Adrenal gland (tissue), 12 donors: ENCODE data around the gene F7. TPM values are rescaled to one million over a fixed set of nuclear protein-coding genes. Genes with fewer than 3 reads are reported as not detected.

Experiments
- DNase-seq, 7 donors: peaks; one replicate each; pipeline ENCODE4 v3.0.0-alpha.2; 2019 to 2020
- H3K27ac ChIP-seq, 5 donors: fragments of 200-600 bp; sonication (generic) in 4 of 5; 1 replicate in 3 of 5; 2 replicates in 2 of 5; pipeline versions ENCODE4 v1.5.1 to v1.8.0; 2016 to 2020; ENCODE audit warnings: mild to moderate bottlenecking in 1 of 5
- H3K27me3 ChIP-seq: fragments of 200-600 bp; 2 replicates; pipeline ENCODE4 v1.8.0; 2021
- H3K36me3 ChIP-seq, 2 donors: fragments of 200-600 bp; replicated peaks in 1 of 2; 1 replicate in 1 of 2; 2 replicates in 1 of 2; pipeline versions ENCODE4 v1.5.1 to v1.8.0; 2018 to 2022
- H3K4me1 ChIP-seq, 2 donors: fragments of 200-600 bp; replicated peaks in 1 of 2; 1 replicate in 1 of 2; 2 replicates in 1 of 2; pipeline versions ENCODE4 v1.5.1 to v1.8.0; 2018 to 2021
- H3K4me3 ChIP-seq, 4 donors: fragments of 200-600 bp; sonication (generic) in 3 of 4; one replicate each; pipeline ENCODE4 v1.5.1; 2016 to 2018
- H3K9me3 ChIP-seq, 3 donors: fragments of 200-600 bp; sonication (generic) in 1 of 3; replicated peaks in 1 of 3; 1 replicate in 2 of 3; 2 replicates in 1 of 3; pipeline versions ENCODE4 v1.5.1 to v1.8.0; 2016 to 2021
- POLR2A ChIP-seq, 2 donors: fragments of 450-650 bp; IDR thresholded peaks; one replicate each; pipeline ENCODE4 v1.6.1; 2017; ENCODE audit warnings: antibody characterized with exemption in 2 of 2, mild to moderate bottlenecking in 2 of 2, moderate library complexity in 1 of 2
- WGBS, 4 donors: extraction: QIAGEN DNeasy Blood & Tissue Kit in 2 of 4; methylation state at CpG; one replicate each; pipeline versions ENCODE4 v1.1.5 to v1.1.7; 2013 to 2017; 5-methylcytosine and 5-hydroxymethylcytosine counted together
- intact Hi-C, 2 donors: fragments of 100-400 bp; cut with DNase I; formaldehyde crosslinking; loops; one replicate each; pipeline versions ENCODE4 v1.14.1 to v1.15.0; 2022 to 2023
- polyA plus RNA-seq, 3 donors: library from polyadenylated mRNA; stranded (reverse); fragments of 200-250 nt in 2 of 3; fragments of 350-450 nt in 1 of 3; fragmentation: Illumina TruSeq in 1 of 3; extraction: RNeasy Lipid Tissue Mini Kit (QIAGEN cat#74804) in 1 of 3; gene quantifications; one replicate each; pipeline ENCODE4 v1.2.3, GENCODE V29; 2013 to 2014
- total RNA-seq, 9 donors: library from RNA; depleted of rRNA in 4 of 9; stranded (reverse); fragments of >200 nt in 4 of 9; fragments of 120-200 nt in 1 of 9; fragmentation: NEBNext Ultra II Directional in 1 of 9; extraction: Animal tissue kit (Norgen Biotek cat#: 25700) in 1 of 9; gene quantifications; one replicate each; pipeline versions ENCODE4 v1.1.0 to v1.2.4, GENCODE V29; 2013 to 2023
- TF ChIP-seq, protein P1 (sequence below), 6 experiments: fragments of 450-650 bp in 4 of 6; fragments of 200-600 bp in 2 of 6; sonication (generic) in 1 of 6; IDR thresholded peaks; 1 replicate in 5 of 6; 2 replicates in 1 of 6; pipeline versions ENCODE4 v1.5.1 to v1.8.0; 2016 to 2021; ENCODE audit warnings: antibody characterized with exemption in 6 of 6, mild to moderate bottlenecking in 2 of 6, moderate library complexity in 1 of 6
- donor health status: healthy with polysubstance abuse.
- donor health status: Bipolar disorder and iron deficiency.
- donor health status: DM: yes; HTN: yes; CAD: no.
- donor health status: DM: no; HTN: no; CAD: no.
- donor health status: DM: no; HTN: no; CAD: no.
- donor health status: DM: yes; HTN: yes; CAD: no.

Gene F7
- total and polyA plus RNA-seq, 12 donors, result 0.05 to 0.61 (median 0.08) TPM; not detected in 7

DNA sequence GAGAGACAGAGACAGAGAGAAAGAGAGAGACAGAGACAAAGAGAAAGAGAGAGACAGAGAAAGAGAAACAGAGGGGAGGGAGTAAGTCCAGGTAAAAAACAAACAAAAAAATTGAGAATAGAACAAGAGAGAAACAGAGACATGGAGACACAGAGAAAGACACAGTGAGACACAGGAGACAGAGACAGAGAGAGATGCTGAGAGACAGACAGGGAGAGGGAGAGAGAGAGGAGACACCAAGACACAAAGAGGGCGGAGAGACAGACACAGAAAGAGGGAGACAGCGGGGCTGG lies 47.0 kb downstream of the F7 start:
- intact Hi-C loops, result no loop called here
- Histone ChIP-seq H3K4me3 (peak overlapping the region in 3 of 4 donors; percentile 18 to 54 (median 54)), H3K27me3 (no peaks in the 10 kb centered on the region), H3K4me1 (peaks cover 16 to 24% of the 10 kb centered on the region in 2 donors), H3K36me3 (no peaks in the 10 kb centered on the region), H3K9me3 (no peaks in the 10 kb centered on the region), H3K27ac (peak overlapping the region; percentile 82 to 93 (median 85))
- WGBS, 4 donors, result 10 to 29% (median 19%) methylated on average over 2 of the region's 2 CpGs
- TF ChIP-seq, protein P1, sequence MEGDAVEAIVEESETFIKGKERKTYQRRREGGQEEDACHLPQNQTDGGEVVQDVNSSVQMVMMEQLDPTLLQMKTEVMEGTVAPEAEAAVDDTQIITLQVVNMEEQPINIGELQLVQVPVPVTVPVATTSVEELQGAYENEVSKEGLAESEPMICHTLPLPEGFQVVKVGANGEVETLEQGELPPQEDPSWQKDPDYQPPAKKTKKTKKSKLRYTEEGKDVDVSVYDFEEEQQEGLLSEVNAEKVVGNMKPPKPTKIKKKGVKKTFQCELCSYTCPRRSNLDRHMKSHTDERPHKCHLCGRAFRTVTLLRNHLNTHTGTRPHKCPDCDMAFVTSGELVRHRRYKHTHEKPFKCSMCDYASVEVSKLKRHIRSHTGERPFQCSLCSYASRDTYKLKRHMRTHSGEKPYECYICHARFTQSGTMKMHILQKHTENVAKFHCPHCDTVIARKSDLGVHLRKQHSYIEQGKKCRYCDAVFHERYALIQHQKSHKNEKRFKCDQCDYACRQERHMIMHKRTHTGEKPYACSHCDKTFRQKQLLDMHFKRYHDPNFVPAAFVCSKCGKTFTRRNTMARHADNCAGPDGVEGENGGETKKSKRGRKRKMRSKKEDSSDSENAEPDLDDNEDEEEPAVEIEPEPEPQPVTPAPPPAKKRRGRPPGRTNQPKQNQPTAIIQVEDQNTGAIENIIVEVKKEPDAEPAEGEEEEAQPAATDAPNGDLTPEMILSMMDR (IDR thresholded peaks at IDR 0.05), result no peak
- TF ChIP-seq POLR2A (IDR thresholded peaks at IDR 0.05), result no peak
- DNase-seq, result no peak

DNA sequence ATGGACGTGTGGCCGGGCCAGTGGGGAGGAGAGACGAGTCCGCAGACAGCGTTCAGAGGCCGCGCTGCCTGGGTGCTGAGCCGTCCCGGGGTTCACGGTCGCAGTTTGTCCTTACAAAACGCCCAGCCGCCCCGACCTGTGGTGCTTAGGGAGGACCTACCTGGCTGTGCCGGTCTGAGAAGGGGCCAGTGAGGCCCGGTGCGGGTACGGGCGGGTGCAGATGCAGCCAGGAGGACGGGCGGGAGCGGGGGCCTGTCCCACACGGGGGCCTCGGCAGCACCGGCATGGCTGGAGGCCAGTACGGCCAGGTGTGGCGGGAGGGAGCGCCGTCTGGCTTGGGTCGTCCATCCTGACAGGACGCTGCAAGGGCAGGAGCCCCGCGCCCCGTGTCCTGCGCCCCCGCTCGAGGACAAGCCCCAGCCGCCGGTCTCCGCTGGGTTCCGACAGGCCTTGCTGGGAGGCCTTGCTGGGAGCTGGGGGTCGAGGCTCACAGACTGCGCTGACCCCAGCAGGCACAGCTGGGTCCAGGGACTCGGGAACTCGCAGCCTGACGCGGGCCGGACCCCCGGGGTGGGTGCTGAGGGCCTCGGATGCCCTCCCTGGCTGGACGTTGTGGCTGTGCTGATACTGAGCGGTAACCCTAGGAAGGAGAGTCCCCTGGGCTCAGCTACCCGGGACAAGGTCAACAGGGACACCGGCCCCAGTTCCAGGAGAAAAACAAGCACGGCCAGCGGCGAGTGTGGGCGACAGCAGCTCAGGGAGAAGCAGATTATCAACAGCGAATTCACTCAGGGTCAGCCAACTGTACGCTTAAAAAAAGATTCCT lies 47.6 kb downstream of the F7 start:
- H3K4me1 ChIP-seq, result peaks cover 16 to 24% of the 10 kb centered on the region in 2 donors
- no peaks in the 10 kb centered on the region for H3K27me3 ChIP-seq
- 5 to 10% (median 6%) methylated on average over 22 to 60 of the region's 60 CpGs for WGBS, 4 donors
- no peaks in the 10 kb centered on the region for H3K9me3 ChIP-seq
- peak; percentile 72 to 85 (median 78) for DNase-seq
- H3K36me3 ChIP-seq, result no peaks in the 10 kb centered on the region
- H3K4me3 ChIP-seq, result peak overlapping the region; percentile 1 to 54 (median 36)
- TF ChIP-seq POLR2A (IDR thresholded peaks at IDR 0.05), result peak in 1 of 2 donors; percentile 76
- TF ChIP-seq, protein P1 (IDR thresholded peaks at IDR 0.05), result peak in 1 of 6 experiments; percentile 19
- H3K27ac ChIP-seq, result peak overlapping the region; percentile 82 to 93 (median 85)
- intact Hi-C loops, result no loop called here

DNA sequence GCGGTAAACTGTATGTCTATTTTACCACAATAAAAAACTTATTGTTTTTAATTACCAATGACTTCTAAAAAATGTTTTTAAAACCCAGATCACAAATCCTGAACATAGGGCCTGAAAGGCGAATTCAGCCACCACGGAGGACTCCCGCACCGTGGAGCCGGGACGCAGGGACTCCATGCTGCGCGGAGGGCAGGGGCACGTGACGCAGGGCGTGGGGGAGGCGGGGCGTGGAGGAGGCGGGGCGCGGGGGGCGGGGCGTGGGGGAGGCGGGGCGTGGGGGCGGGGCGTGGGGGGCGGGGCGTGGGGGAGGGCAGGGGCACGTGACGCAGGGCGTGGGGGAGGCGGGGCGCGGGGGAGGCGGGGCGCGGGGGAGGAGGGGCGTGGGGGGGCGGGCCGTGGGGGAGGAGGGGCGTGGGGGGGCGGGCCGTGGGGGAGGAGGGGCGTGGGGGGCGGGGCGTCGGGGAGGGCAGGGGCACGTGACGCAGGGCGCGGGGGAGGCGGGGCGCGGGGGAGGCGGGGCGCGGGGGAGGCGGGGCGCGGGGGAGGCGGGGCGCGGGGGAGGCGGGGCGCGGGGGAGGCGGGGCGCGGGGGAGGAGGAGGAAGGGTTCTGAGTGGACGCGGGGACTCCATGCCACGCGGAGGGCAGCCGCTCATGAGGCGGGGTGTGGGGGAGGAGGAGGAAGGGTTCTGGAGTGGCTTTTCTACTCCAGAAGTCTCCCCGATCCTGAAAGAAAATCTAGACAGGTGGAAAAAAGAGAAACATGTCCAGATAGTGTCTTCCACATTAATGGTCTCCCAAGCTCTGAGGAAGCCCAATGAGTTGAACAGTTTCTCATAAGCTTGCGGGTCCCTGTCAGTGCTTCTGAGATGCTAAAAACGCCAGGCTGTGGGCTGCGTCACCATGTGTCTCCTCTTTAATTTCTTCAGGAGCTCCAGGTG lies 48.5 kb downstream of the F7 start:
- DNase-seq, result peak; percentile 85 to 90 (median 88)
- TF ChIP-seq, protein P1 (IDR thresholded peaks at IDR 0.05), result peak in 1 of 6 experiments; percentile 6
- TF ChIP-seq POLR2A (IDR thresholded peaks at IDR 0.05), result peak; percentile 10 to 75

DNA sequence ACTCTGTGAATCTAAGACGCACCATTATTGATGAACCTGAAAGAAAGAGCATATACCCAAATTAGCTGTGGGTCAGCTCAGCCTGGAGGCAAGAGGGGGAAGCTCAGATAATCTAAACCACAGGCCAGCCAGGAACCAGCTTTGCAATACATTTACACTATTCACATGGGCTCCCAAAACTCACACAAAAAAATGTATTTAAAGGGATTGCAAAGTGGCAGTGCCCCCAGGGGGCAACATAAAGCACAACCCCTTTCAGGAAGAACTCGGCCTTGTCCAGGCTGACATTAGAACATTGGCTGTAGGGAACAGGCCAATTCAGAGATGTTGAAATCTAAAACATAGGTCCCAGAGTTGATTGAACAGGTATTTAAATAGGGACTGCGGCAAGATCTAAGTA lies 49.6 kb downstream of the F7 start:
- Histone ChIP-seq H3K27ac (no peak overlapping the region), H3K9me3 (no peaks in the 10 kb centered on the region), H3K4me3 (no peak overlapping the region), H3K4me1 (peaks cover 16 to 24% of the 10 kb centered on the region in 2 donors), H3K27me3 (no peaks in the 10 kb centered on the region), H3K36me3 (no peaks in the 10 kb centered on the region)
- peak in 1 of 7 donors; percentile 46 for DNase-seq
- TF ChIP-seq POLR2A (IDR thresholded peaks at IDR 0.05), result no peak
- TF ChIP-seq, protein P1 (IDR thresholded peaks at IDR 0.05), result no peak
- WGBS, 4 donors, result 88 to 92% (median 89%) methylated on average over 3 of the region's 3 CpGs
- intact Hi-C loops, result no loop called here

More for the DNA sequence above, 48.5 kb downstream of the F7 start:
- no peaks in the 10 kb centered on the region for H3K27me3 ChIP-seq
- peak overlapping the region in 2 of 4 donors; percentile 1 to 54 for H3K4me3 ChIP-seq
- H3K36me3 ChIP-seq, result no peaks in the 10 kb centered on the region
- 1 to 10% (median 6%) methylated on average over 12 to 41 of the region's 76 CpGs for WGBS, 4 donors
- H3K9me3 ChIP-seq, result no peaks in the 10 kb centered on the region
- peaks cover 16 to 24% of the 10 kb centered on the region in 2 donors for H3K4me1 ChIP-seq
- H3K27ac ChIP-seq, result peak overlapping the region; percentile 82 to 93 (median 85)
- intact Hi-C loops, result no loop called here
